Glutamatergic neuron (in vitro differentiated cells): Measurements from ENCODE around the gene SLC45A2. TPM values are rescaled to one million over a fixed set of nuclear protein-coding genes. Genes with fewer than 3 reads are reported as not detected.
A peak's percentile ranks its signal among the peaks of the same experiment; 100 is the strongest.

ENCODE experiments used
- DNase-seq: peaks from one replicate; pipeline ENCODE4 v3.0.0; 2022
- H3K27ac Mint-ChIP-seq: one replicate; pipeline ENCODE4 v1.8.0; 2020; ENCODE audit warnings: mild to moderate bottlenecking, mixed read lengths, inconsistent platforms; ENCODE audit not compliant: unreplicated experiment
- H3K27me3 Mint-ChIP-seq: one replicate; pipeline ENCODE4 v1.8.0; 2020; ENCODE audit warnings: mild to moderate bottlenecking, moderate library complexity, mixed read lengths, inconsistent platforms; ENCODE audit not compliant: unreplicated experiment
- H3K36me3 Mint-ChIP-seq: one replicate; pipeline ENCODE4 v1.8.0; 2020; ENCODE audit warnings: mild to moderate bottlenecking, mixed read lengths, inconsistent platforms; ENCODE audit not compliant: unreplicated experiment
- H3K4me1 Mint-ChIP-seq: one replicate; pipeline ENCODE4 v1.8.0; 2020; ENCODE audit warnings: mild to moderate bottlenecking, low read depth, mixed read lengths, inconsistent platforms; ENCODE audit not compliant: unreplicated experiment
- H3K4me3 Mint-ChIP-seq: one replicate; pipeline ENCODE4 v1.8.0; 2020; ENCODE audit warnings: mild to moderate bottlenecking, mixed read lengths, inconsistent platforms; ENCODE audit not compliant: unreplicated experiment
- H3K9me3 Mint-ChIP-seq: one replicate; pipeline ENCODE4 v1.8.0; 2020; ENCODE audit warnings: mild to moderate bottlenecking, moderate library complexity, mixed read lengths, inconsistent platforms; ENCODE audit not compliant: unreplicated experiment
- CTCF ChIP-seq: fragments of 200-600 bp; sonication (generic); IDR thresholded peaks from one replicate; pipeline ENCODE4 v1.5.0; 2021; ENCODE audit not compliant: partially characterized antibody, unreplicated experiment
- total RNA-seq: library from RNA; stranded (reverse); fragmentation: NEBNext Ultra II Directional; extraction: Animal tissue kit (Norgen Biotek cat#: 25700); gene quantifications from one replicate; pipeline ENCODE4 v1.2.1, GENCODE V29; 2021; ENCODE audit not compliant: unreplicated experiment

Gene SLC45A2
- total RNA-seq, 1 donor from 2014 or later = 0.76 TPM

GRCh38 chr5:34002629-34003328, 18.3 kb upstream of the SLC45A2 start:
- Mint-ChIP-seq H3K9me3 (peaks cover 4% of the 10 kb centered on the region), H3K4me1 (peaks cover 7% of the 10 kb centered on the region), H3K36me3 (peaks cover 6% of the 10 kb centered on the region), H3K27me3 (peaks cover 5% of the 10 kb centered on the region), H3K27ac (no peak overlapping the region), H3K4me3 (no peak overlapping the region)
- TF ChIP-seq CTCF = no peak
- no peak for DNase-seq

- DNase-seq = no peak
- peaks cover 6% of the 10 kb centered on the region for H3K36me3 Mint-ChIP-seq
- peaks cover 3% of the 10 kb centered on the region for H3K27me3 Mint-ChIP-seq
- H3K9me3 Mint-ChIP-seq = no peaks in the 10 kb centered on the region
- H3K27ac Mint-ChIP-seq = no peak overlapping the region
- TF ChIP-seq CTCF = no peak
- H3K4me3 Mint-ChIP-seq = no peak overlapping the region
- H3K4me1 Mint-ChIP-seq = peaks cover 2% of the 10 kb centered on the region
Observed at GRCh38 chr5:34001241-34001841, 16.8 kb upstream of the SLC45A2 start.

GRCh38 chr5:33999978-34000377, 15.5 kb upstream of the SLC45A2 start:
- H3K27ac Mint-ChIP-seq = no peak overlapping the region
- no peaks in the 10 kb centered on the region for H3K9me3 Mint-ChIP-seq
- peaks cover 1% of the 10 kb centered on the region for H3K27me3 Mint-ChIP-seq
- H3K36me3 Mint-ChIP-seq = peaks cover 6% of the 10 kb centered on the region
- H3K4me1 Mint-ChIP-seq = peaks cover 2% of the 10 kb centered on the region
- no peak for DNase-seq
- no peak for TF ChIP-seq CTCF
- no peak overlapping the region for H3K4me3 Mint-ChIP-seq

GRCh38 chr5:33997331-33997983, 13.0 kb upstream of the SLC45A2 start:
- Mint-ChIP-seq H3K36me3 (no peaks in the 10 kb centered on the region), H3K4me3 (no peak overlapping the region), H3K27me3 (peaks cover 1% of the 10 kb centered on the region), H3K4me1 (peaks cover 2% of the 10 kb centered on the region), H3K27ac (no peak overlapping the region), H3K9me3 (no peaks in the 10 kb centered on the region)
- peak; percentile 51 for TF ChIP-seq CTCF
- DNase-seq = no peak

GRCh38 chr5:33995865-33996264, 11.4 kb upstream of the SLC45A2 start:
- Mint-ChIP-seq H3K4me3 (no peak overlapping the region), H3K27ac (no peak overlapping the region), H3K9me3 (no peaks in the 10 kb centered on the region), H3K4me1 (no peaks in the 10 kb centered on the region), H3K27me3 (no peaks in the 10 kb centered on the region), H3K36me3 (no peaks in the 10 kb centered on the region)
- no peak for DNase-seq
- TF ChIP-seq CTCF = no peak
